ENCODE measurements around the gene BCR.
A peak's percentile ranks its signal among the peaks of the same experiment; 100 is the strongest.

BCR gene

DNA sequence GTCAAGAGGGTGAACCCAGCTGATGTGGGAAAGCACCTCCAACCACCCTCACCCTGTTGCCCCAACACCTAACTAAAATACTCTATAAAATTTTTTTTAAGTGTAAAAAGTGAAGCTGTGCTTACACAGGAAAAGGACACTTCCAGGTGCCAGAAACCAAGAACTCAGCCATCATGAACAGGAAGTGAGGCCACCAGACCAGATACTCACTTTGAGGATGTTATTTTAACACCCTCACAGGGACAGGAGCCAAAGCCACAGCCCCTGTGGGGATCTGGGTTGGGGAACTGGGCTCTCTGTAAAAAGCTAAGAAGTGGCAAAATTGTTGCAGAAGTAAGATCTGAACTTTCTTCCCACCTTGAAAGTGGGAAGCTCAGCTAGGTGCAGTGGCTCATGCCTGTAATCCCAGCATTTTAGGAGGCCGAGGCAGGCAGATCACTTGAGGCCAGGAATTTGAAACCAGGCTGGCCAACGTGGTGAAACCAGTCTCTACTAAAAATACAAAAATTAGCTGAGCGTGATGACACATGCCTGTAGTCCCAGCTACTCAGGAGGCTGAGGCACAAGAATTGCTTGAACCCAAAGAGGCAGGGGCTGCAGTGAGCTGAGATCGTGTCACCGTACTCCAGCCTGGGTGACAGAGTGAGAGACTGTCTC, 42.3 kb upstream of the BCR start:
- TF ChIP-seq, protein P1, sequence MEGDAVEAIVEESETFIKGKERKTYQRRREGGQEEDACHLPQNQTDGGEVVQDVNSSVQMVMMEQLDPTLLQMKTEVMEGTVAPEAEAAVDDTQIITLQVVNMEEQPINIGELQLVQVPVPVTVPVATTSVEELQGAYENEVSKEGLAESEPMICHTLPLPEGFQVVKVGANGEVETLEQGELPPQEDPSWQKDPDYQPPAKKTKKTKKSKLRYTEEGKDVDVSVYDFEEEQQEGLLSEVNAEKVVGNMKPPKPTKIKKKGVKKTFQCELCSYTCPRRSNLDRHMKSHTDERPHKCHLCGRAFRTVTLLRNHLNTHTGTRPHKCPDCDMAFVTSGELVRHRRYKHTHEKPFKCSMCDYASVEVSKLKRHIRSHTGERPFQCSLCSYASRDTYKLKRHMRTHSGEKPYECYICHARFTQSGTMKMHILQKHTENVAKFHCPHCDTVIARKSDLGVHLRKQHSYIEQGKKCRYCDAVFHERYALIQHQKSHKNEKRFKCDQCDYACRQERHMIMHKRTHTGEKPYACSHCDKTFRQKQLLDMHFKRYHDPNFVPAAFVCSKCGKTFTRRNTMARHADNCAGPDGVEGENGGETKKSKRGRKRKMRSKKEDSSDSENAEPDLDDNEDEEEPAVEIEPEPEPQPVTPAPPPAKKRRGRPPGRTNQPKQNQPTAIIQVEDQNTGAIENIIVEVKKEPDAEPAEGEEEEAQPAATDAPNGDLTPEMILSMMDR (IDR thresholded peaks at IDR 0.05; ENCODE audit: insufficient read depth, low read depth, low read length, missing control alignments) = no peak
- peak; percentile 90 for DNase-seq (ENCODE audit: low read depth)
- peak overlapping the region; percentile 30 for H3K4me3 ChIP-seq (ENCODE audit: low read depth, low read length)

DNA sequence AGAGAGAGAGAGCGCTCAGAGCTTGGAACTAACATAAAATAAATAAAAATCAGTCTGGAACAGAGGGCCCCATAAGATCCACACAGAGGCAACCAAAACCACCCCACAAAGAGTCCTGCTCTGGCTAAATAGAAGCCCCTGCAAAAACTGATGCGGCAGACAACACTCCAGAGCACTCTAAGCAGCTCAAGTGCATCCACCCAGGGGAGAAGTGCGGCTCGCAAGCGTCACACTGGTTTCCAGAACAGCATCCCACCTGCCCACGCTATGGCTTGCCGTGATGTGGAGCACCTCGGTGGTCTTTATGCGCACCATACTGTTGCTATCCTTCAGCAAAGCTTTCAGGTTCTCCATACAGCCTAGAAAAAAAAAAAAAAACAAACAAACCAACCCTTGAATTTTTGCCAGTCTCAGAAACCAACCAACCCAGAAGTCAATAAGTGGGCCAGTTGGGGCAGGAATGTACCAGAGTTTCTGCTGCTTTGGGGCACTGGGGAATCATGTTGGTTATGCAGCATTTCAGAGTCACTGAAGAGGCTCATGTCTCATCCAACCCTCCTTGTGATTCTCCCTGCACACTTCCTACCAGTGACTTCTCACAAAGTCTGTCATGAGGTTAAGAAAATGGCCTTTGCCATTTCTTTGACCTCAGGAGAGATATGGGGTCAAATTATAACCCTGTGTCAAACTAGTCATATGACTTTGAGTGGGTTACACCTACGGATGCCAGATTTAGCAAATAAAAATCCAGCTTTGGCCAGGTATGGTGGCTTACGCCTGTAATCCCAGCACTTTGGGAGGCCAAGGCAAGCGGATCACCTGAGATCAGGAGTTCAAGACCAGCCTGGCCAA, 41.5 kb upstream of the BCR start:
- peak; percentile 31 for DNase-seq (ENCODE audit: low read depth)
- peak overlapping the region; percentile 26 for H3K4me3 ChIP-seq (ENCODE audit: low read depth, low read length)
- TF ChIP-seq, protein P1 (IDR thresholded peaks at IDR 0.05; ENCODE audit: insufficient read depth, low read depth, low read length, missing control alignments) = no peak

DNA sequence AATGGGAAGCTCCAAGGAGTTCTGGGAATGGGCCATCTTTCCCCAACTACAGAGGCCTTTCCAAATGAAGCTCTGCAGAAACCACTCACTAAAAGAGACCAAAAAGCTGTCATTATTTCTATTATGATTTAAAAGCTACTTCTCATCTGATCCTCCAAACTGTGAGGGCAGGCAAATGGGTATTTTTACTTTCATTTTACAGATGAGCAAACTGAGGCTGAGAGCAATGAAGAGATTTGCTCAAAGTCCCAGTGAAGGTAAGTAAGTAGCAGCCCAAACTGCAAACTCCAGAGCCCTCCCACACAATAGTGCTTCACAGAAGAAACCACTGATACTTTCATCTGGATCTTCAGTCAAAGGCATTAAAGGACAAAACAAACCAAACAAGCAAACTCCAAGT, 39.9 kb upstream of the BCR start:
- peak; percentile 32 for DNase-seq (ENCODE audit: low read depth)
- TF ChIP-seq, protein P1 (IDR thresholded peaks at IDR 0.05; ENCODE audit: insufficient read depth, low read depth, low read length, missing control alignments) = no peak
- H3K4me3 ChIP-seq (ENCODE audit: low read depth, low read length) = no peak overlapping the region

DNA sequence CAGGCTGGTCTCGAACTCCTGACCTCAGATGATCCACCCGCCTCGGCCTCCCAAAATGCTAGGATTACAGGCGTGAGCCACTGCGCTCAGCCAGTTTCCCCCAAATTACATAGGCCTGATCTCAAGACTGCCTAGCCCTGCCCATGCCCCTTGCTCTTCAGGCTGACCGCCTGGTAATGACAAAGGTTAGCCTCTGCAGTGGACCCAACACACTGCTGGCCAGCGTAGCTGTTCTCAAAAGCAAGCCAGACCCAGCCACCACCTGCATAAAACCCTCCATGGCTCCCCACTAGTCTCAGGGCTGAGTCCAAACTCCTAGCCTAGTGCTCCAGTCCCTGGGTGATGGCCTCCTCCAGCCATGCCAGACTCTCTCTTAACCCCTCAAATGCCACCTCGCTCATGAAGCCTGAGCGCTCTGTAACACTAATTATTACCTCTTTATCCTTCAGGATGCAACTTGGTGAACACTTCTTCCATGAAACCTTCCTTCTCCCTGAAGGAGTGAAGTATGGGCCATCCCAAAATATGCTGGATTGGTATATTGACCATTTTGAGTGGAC, 37.7 kb upstream of the BCR start:
- H3K4me3 ChIP-seq (ENCODE audit: low read depth, low read length) = no peak overlapping the region

DNA sequence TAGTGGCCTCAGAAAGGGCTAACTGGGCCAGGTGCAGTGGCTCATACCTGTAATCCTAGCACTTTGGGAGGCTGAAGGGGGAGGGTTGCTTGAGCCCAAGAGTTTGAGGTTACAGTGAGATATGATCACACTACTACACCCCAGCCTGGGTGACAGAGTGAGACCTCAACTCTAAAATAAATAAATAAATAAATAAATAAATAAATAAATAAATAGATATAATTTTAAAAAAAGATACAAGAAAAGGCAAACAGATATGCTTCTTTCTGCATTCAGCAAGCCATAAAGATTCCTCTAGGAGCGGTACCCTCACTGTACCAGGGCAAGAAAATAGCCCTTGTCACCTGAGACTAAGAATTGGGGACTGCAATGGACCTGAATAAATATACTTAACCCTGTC, 37.2 kb upstream of the BCR start:
- no peak overlapping the region for H3K4me3 ChIP-seq (ENCODE audit: low read depth, low read length)

More for the DNA sequence above, 37.7 kb upstream of the BCR start:
- no peak for DNase-seq (ENCODE audit: low read depth)
- TF ChIP-seq, protein P1 (IDR thresholded peaks at IDR 0.05; ENCODE audit: insufficient read depth, low read depth, low read length, missing control alignments) = no peak

DNA sequence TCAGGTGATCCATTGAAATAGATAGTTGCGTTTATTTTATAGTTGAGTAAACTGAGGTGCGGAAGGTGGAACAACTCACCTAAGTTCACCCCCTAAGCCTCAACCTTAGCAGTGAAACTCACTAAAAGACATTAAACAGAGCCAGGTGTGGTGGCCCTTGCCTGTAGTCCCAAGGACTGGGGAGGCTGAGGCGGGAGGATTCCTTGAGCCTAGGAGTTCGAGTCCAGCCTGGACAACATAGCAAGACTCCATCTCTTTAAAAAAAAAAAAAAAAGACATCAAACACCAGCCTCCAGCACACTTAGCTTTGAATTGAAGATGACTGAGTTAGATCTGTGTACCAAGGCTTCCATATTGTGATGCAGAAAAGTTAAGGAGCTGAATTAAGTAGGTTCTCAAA, 35.9 kb upstream of the BCR start:
- DNase-seq (ENCODE audit: low read depth) = no peak
- H3K4me3 ChIP-seq (ENCODE audit: low read depth, low read length) = no peak overlapping the region

More for the DNA sequence above, 37.2 kb upstream of the BCR start:
- DNase-seq (ENCODE audit: low read depth) = no peak
- TF ChIP-seq, protein P1 (IDR thresholded peaks at IDR 0.05; ENCODE audit: insufficient read depth, low read depth, low read length, missing control alignments) = no peak

More for the DNA sequence above, 35.9 kb upstream of the BCR start:
- TF ChIP-seq, protein P1 (IDR thresholded peaks at IDR 0.05; ENCODE audit: insufficient read depth, low read depth, low read length, missing control alignments) = no peak

Measured in GM12865 (cell line).